T1000 (cell line): ENCODE results near the gene KIF1A.

ENCODE experiments used
- DNase-seq: peaks from one replicate; lab custom pipeline; 2025; ENCODE audit warnings: mixed read lengths; lab: John Stamatoyannopoulos, UW

KIF1A gene

DNA sequence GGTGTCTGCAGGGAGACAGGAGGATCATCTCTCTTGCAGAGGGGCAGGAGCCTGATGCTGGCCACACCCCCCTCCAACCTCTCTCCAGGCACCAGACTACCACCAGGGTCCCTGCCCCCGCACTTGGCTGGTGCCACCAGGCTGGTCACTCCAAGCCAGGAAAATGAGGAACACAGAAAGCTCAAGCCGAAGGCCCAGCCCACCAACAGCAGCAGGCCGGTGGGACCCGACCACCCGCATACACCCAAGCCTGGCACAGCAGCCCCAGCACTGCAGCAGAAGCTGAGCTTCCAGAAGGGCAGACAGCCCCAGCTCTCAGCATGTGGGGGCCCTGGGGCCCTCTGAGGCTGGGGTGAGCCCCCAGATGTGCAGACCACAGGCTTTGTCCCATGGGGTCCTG, 52.7 kb downstream of the KIF1A start:
- no peak for DNase-seq

DNA sequence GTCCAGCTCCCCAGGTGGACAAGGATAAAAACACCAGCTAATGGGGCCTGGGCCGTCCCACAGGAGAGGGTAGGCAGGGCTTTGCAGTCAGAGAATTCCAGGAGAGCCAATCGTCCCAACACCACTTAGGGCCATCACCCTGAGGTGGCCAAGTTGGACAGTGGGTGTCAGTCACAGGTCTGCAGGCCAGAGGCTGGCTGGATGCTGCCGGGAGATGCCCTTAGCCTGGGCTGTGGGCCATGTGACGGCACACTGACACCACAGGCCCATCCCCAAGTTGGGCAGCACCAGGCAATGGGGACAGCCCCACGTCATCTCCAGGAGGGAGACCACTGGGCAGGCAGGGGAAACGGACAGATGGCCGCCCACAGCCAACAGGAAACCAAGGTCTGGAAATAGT, 53.9 kb downstream of the KIF1A start:
- DNase-seq: no peak

DNA sequence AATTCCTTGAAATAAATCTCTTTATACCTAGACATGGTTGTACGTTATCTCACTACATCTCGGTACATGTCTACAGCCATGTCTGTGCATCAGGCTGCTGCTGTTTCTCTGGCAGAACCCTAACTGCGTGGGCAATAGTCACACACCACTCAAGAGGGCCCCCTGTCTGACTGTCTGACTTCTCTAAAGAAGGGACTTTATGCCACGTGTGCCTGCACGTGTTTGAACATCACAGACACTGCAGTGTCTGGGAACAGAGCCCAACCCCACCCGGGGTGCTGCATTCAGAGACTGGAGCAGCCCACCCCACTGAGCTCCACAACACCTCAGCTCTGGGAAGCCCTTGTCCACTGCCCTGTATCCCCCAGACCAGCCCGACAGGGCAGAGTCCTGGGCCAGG, 55.0 kb downstream of the KIF1A start:
- no peak for DNase-seq

- no peak for DNase-seq
Measured at GRCh38 chr2:240764605-240765004, 55.4 kb downstream of the KIF1A start.

DNA sequence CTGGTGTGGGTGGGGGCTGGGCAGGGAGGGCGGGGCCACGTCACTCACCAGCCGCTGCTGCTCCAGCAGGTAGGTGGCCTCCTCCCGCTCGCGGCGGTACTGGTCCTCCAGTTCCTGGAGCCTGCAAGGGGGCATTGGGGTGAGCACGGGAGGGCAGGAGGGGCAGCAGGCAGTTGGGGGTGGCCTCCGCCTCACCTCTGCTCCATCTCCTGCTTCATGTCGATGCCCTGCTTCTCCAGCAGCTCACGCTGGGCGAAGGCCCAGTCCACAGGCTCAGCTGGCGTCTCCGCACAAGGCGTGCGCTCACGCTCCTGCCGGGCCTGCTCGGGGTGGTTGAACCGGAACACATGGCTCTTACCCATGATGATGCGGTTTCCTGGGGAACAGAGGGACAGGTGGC, 57.0 kb downstream of the KIF1A start:
- no peak for DNase-seq

DNA sequence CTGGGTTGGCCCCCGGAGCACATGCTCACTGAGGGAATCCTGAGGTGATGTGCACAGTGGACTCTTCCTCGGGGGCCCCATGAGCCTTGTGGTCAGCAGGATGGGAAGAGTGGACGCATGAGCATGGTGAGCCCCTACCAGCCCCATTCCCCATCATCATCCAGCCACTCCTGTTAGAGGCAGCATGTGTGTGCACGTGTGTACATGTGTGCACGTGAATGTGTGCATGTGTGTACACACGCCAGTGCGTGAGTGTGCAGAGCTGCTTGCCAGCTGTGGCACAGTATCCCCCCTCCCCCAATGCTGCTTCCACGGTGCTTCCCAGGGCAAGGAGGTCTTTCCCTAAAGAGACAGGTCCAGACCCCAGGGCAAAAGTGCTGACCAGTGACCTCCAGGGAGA, 57.8 kb downstream of the KIF1A start:
- no peak for DNase-seq

DNA sequence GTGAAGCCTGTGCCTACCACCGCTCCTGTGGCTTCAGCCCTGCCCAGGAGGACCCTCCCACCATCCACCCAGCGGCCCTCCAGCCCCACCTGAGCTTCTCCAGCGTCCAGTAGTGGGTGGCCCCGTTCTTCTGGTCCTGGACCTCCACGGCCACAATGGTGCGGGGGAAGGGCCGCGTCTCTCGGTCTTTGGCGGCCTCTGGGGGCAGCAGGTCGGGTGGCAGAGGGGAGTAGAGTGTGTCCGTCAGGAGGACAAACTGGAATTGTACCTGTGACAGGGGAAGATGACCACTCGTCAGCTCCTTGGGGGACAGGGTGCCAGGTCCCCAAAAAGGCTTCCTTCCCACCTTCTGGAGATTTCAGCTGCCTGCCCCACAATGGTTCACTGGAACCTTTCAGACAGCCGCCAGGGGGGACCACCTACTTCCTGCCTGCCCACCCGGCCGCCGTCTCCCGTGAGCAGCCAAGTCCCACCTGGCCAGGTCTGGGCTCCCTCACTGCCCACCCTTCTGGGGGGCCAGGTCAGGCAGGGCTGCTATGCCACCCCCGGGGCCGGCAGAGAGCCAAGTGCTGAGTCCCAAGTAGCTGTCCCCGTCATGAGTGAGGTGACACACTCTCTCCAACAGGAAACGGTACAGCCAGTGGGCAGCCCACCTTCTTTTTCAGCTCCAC, 59.3 kb downstream of the KIF1A start:
- DNase-seq: no peak

DNA sequence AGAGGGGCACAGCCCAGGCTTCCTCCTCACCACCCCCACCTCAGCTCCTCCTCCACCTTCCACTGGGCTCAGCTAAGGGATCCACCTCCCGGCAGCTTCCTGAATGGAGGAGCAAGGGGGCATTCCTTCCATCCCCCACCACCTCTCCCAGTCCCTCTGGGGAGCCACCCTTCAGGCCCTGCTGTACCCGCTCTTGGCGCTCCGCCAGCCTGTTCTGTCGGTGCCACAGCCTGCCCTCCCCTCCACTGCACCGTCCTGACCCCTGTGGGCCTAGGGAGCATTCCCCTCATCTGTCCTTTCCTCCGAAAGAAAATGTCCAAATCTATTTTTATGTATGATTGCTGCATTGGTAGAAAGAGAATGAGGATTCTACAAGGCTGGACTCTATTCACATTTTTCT, 59.9 kb downstream of the KIF1A start:
- DNase-seq: no peak

GRCh38 chr2:240759459-240759858, 60.6 kb downstream of the KIF1A start:
- no peak for DNase-seq

- DNase-seq: no peak
Measured at GRCh38 chr2:240757086-240757614, 62.9 kb downstream of the KIF1A start.

GRCh38 chr2:240752209-240752608, 67.8 kb downstream of the KIF1A start:
- no peak for DNase-seq

DNA sequence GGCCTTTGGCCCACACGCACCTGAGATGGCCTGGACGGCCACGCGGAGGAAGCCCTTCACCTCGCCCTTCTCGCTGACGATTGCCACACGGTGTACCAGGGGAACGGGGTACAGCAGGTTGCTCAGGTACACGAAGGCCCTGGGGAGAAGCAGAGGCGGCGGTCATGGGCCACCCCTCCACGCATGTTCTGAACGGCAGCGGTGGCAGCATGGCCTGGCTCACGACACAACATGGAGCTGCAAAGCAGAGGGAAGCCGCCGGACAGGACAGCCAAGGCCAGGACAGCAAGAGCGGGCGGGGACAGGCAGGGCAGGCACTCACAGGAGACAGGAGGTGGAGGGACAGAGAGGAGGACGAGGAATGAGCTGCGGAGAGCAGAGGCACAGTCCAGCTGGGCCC, 69.6 kb downstream of the KIF1A start:
- DNase-seq: no peak

DNA sequence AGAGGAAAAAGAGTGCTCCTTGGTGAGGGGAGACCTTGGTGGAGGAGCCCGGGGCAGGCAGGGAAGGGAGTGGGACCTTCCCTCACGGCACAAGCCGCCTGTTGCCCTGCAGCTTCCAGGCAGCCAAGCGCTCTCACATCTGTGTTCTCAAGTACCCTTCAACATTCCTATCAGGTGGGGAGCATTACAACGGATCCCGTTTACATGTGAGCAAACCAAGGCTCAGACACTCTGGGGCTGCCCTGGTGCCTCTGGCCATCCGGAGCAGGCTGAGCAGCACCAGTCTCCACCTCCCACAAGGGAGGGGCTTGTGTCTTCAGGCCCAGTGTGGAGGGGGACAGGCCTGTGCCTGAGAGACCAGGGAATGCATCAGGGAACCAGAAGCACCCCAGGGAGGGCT, 70.5 kb downstream of the KIF1A start:
- no peak for DNase-seq

GRCh38 chr2:240747256-240747655, 72.8 kb downstream of the KIF1A start:
- DNase-seq: no peak

DNA sequence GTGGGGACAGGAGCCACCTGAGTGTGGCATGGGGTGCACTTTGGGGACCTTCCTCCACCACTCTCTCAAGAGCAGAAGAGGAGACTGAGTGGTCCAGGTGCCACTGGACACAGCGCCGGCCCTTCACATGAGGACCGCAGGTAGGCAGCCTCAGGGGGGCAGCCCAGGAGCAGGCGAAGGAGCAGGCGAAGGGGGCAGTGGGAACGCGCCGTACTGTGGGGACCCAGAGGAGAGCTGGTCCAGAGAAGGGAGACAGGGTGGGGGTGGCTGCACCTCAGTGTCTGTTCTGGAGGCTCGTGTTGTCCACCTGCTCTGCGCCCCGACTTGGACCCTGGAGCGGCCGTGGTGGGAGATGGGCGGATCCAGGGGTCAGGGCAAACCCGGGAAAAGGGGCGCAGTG, 73.3 kb downstream of the KIF1A start:
- no peak for DNase-seq

DNA sequence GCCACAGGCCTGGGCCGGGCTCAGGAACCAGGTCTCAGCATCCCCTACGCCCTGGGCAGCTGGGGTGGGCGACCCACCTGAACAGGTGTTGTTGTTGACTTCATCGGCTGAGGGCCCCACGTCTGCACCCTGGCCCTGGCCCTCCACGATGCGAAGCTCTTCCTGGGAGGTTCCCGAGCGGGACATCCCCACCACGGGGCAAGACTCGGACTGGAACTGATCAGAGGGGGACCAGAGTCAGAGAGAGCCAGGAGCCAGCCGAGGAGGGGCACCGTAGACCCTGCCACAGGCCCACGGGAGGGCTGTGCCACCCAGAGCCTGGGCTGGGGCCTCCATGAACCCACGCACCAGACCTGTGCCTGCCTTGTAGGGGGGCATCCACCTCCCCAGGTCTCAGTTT, 74.1 kb downstream of the KIF1A start:
- DNase-seq: no peak

GRCh38 chr2:240745456-240745855, 74.6 kb downstream of the KIF1A start:
- DNase-seq: no peak

DNA sequence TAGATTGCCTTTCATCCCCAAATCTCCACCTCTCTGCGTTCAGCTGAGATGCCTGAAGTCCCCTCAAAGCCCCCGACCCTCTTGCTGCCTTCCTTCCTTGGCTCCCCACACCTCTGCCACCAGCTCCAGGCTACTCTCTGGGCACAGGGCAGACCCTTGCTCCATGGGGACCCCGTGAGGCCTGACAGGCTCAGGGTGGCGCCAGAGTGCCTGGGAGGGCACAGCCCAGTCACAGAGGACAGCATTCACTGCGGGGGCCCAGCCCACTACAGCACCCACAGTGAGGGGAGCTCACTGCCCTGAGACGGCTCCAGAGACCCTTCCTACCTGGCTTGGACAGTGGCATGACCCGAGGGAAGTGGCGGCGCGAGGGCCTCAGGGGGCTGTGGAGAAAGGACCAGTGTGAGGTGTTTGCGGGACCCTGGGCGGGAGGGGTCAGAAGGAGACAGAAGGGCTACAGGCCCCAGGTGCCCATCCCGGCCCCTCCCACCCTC, 77.4 kb downstream of the KIF1A start:
- DNase-seq: no peak

DNA sequence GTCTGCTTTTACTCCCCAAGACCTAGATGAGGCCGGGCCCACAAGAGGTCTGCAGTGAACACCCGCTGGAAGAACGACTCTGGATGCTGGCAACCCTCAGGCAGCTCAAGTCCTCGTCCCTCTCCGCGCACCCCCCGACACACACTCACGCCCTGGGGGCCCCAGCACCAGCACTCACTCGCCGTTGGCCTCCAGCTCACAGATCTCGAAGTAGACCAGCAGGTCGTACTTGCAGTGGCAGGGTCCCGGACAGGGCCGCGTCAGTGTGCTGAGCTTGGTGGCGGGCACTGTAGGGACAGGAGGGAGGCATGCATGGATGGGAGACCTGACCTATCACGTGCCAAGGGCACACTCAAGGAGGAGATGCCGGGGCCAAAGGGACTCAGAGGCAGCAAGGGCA, 78.9 kb downstream of the KIF1A start:
- no peak for DNase-seq

- no peak for DNase-seq
Measured at GRCh38 chr2:240739797-240740196, 80.2 kb downstream of the KIF1A start.

DNA sequence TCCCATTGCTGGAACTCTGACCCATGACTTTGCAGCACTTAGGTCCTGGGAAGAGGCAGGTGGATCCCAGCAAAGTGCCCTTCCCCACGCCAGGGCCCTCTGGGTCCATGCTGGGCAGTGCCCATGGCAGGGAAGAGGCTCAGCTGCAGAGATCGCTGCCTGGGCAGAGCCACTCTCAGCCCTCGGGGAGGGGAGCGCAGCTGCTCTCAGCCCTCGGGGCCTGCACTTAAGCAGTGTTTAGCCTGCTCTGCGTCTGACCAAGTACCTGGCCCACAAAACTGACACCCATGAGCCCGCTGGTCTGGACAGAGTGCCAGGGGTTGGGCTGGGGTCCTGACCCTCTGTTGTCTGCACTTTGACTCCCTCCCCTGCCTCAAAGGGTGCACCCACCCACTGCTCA, 82.1 kb downstream of the KIF1A start:
- DNase-seq: no peak

- no peak for DNase-seq
Measured at GRCh38 chr2:240737512-240737911, 82.5 kb downstream of the KIF1A start.

GRCh38 chr2:240736281-240737250, 83.5 kb downstream of the KIF1A start:
- no peak for DNase-seq
